GM21528 (cell line): Measurements from ENCODE around the gene ZNF526.

Source experiments
- ATAC-seq: cut with Tn5 transposase; IDR thresholded peaks from one replicate; pipeline ENCODE4 v1.9.1; 2021; ENCODE audit warnings: mild to moderate bottlenecking, moderate library complexity; ENCODE audit not compliant: unreplicated experiment, low FRiP score

Gene ZNF526

GRCh38 chr19:42217520-42218437 is 2.3 kb upstream of the ZNF526 start, which contains the start of gene DEDD2:
DEDD2 (minus strand) TSS chr19:42217677; CDS start chr19:42217007, 670 bp downstream.
- ATAC-seq = peak; percentile 55

DNA sequence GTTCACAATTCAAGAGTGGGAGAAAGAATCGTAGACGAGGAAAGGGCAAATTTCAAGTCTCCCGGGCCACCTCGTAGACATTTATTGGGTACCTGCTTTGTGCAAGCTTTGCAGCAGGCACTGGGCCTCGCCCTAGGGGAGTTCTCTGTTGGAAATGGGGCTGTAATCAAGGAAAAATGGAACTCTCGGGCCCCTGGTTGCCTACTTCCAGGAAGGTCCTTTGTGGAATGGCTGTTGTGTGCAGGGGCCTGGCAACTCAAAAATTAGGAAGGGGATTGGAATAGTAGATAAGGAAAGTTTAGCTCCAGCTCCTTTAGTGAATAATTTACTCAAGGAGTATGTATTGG is 612 bp downstream of the ZNF526 start:
- ATAC-seq = no peak

DNA sequence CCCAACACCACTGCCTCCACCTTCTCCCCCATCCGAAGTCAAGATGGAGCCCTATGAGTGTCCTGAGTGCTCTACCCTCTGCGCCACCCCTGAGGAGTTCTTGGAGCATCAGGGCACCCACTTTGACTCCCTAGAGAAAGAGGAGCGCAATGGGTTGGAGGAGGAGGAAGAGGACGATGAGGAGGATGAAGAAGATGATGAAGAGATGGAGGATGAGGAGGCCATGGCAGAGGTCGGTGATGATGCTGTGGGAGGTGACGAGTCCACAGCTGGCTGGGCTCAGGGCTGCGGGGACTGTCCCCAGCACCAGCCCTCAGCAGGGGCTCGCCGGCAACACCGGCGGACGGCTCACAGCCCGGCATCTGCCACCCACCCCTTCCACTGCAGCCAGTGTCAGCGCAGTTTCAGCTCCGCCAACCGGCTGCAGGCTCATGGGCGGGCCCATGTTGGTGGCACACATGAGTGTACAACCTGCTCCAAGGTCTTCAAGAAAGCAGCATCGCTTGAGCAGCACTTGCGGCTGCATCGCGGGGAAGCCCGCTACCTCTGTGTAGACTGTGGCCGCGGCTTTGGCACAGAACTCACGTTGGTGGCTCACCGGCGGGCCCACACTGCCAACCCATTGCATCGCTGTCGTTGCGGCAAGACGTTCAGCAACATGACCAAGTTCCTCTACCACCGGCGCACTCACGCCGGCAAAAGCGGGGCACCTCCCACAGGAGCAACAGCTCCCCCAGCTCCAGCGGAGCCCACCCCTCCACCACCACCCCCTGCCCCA is 5.0 kb downstream of the ZNF526 start:
- no peak for ATAC-seq

DNA sequence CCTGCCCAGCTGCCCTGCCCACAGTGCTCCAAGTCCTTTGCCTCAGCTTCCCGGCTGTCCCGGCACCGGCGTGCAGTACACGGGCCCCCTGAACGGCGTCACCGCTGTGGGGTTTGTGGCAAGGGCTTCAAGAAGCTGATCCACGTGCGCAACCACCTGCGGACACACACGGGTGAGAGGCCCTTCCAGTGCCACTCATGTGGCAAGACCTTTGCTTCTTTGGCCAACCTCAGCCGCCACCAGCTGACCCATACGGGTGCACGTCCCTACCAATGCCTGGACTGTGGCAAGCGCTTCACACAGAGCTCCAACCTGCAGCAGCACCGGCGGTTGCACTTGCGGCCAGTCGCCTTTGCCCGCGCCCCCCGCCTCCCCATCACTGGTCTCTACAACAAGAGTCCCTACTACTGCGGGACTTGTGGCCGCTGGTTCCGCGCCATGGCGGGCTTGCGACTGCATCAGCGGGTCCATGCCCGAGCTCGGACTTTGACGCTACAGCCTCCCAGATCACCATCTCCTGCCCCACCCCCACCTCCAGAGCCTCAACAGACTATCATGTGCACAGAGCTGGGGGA is 5.7 kb downstream of the ZNF526 start:
- ATAC-seq = no peak

DNA sequence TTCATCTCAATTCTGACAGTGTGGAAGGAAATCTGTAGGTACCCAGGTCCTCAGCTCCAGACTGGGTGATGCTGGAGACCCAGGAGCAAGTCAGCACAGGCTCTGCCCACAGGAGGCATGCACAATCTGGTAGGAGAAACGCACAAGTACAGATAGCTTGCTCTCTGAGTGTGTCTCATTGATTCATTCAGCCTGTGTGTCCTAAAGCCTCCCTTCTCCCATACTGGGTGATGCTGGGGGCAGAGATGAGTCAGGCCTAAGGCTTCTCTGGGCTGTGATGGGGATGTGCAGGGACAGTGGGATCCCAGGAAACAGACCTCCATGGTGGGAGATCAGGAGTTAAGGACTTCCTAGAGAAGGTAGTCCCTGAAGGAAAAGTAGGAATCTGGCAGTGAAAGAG is 6.8 kb downstream of the ZNF526 start:
- ATAC-seq = no peak

DNA sequence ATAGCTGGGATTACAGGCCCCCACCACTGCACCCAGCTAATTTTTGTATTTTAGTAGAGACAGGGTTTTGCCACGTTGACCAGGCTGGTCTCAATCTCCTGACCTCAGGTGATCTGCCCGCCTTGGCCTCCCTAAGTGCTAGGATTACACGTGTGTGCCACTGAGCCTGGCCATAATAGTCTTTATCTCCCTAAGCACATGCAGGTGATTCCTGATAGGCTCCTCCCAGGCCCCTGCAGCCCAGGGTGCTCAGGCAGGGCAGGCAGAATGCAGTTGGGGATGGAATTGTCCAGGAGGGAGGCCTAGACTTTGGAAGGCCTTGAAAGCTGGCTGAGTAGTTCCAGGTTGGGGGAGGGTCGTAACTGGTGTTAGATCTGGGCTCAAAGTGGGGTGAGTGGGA is 8.5 kb downstream of the ZNF526 start:
- ATAC-seq = no peak

DNA sequence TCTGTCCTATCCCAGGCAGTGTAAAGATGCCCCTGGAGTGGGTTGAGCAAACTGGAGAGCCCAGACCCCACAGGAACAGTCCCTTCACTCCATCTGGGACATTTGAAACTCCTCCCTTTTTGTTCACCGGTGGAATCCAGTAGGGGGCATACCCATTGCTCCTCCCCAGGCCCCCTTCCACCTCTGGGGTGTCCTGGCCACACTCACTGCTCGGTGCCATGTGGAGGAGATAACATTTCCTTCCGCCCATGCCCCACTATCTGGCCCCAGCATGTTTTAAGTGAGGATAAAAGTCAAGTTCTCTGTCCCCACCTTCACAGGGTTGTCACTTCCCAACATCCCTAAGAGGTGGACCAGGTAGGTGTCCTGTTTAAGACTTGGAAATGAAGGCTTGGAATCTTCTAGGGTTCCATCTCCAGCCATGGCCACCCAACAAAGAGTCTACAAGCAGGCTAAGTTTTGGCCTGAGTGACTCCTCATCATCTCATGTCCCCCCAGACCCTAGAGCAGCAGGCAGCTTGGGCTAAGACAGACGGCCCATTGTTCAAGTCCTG is 9.3 kb downstream of the ZNF526 start:
- no peak for ATAC-seq

GRCh38 chr19:42229855-42230351 is 9.8 kb downstream of the ZNF526 start:
- no peak for ATAC-seq

GRCh38 chr19:42230571-42230970 is 10.5 kb downstream of the ZNF526 start:
- no peak for ATAC-seq

- ATAC-seq = no peak
Observed at GRCh38 chr19:42232435-42232834, 12.3 kb downstream of the ZNF526 start.

DNA sequence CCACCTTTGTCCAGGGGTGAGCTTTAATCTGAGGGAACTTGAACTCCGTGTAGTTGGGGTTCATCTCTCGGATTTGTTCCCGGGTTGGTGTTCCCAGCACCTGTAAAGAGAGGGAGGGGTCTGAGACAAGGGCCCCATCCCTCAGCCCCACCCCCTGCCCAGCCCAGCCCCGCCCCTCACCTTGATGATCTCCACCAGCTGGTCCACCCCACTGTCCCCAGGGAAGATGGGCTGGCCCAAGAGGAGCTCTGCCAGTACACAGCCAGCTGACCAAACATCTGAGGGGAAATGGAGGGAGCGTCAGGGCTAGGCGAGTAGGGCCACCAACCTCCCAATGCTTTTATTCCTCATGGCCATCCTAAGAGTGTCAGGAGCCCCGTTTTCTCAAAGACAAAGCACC is 13.0 kb downstream of the ZNF526 start:
- no peak for ATAC-seq

DNA sequence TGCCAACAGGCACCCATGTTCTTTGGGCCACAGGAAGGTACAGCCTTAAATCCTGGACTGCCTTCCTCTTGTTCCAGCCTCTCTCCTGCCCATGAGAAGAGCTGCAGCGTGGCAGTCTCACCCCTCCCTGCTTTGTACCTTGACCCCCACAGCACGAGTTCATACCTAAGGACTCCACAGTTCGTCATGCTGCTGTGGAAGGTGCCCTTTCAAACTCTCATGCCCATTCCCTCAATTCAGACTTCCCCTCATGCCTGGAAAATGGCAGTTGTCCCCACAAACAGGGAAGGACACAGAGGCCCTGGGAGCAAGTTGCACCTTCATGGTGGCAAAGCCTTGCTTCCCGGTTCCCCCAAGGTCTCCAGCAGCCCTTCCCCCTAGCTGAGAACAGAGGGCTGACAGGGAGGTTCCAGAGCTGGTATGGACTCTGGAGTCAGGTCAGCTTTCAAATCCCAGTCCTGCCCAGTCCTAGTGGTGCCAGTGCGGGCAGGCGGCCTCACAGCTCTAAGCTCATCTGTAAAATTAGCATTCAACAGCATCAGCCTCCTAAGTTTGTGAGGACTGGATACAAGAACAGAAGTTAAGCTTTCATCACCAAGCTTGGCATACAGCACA is 13.7 kb downstream of the ZNF526 start:
- ATAC-seq = no peak

GRCh38 chr19:42234364-42234763 is 14.3 kb downstream of the ZNF526 start:
- no peak for ATAC-seq

- ATAC-seq = no peak
Observed at GRCh38 chr19:42235181-42235580, 15.1 kb downstream of the ZNF526 start.

GRCh38 chr19:42239544-42240220 is 19.6 kb downstream of the ZNF526 start:
- ATAC-seq = no peak

DNA sequence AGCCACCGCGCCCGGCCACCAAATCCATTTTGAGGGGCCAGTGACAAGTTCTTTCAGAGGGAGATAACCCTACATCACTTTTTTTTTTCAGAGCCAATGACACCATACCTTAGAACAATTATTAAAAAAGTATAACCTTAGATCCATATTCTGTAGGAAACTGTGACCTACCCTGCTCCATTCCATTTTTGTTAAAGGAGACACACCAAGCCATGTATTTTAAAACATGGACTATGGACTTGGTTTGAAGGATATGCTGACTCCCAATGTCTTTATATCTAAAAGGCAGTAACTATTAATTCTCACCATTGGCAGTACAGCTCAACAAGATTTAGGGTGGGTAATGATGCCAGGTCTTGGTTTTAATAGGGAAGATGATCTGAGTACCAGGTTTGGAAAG is 21.2 kb downstream of the ZNF526 start:
- no peak for ATAC-seq

DNA sequence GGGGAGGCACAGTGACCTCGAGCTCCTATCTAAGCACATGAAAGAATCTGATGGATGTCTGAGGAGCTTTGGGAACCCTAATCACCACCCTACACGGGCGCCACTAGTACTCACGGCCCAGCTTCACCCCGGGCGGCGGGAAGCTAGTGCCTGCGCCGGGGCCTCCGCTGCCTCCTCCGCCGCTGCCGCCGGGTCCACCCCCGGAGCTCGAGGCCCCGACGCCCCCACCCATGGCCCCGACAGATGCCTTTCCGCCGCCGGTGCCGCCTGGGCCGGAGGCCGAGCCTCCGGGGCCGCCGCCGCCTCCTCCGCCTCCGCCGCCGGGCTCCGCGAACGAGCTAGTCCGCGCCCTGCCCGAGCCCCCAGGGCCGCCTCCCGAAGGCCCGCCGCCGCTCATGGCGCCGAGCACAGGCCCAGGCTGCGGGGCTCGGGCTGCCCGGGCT is 22.0 kb downstream of the ZNF526 start:
- ATAC-seq = peak; percentile 5

GRCh38 chr19:42242512-42243409 is 22.6 kb downstream of the ZNF526 start, which contains the start of gene GSK3A:
GSK3A (minus strand) TSS chr19:42242602; CDS start chr19:42242465, 137 bp downstream.
- peak; percentile 65 for ATAC-seq
